HT-29 (cell line): ENCODE data around the gene SRRD. TPM values are rescaled to one million over a fixed set of nuclear protein-coding genes. Genes with fewer than 3 reads are reported as not detected.

Experiments used
- DNase-seq: peaks from one replicate; pipeline ENCODE4 v3.0.0-alpha.2; 2015; ENCODE audit warnings: low spot score
- total RNA-seq: library from RNA; depleted of rRNA; stranded (reverse); fragments of >200 nt; shearing (Covaris generic); gene quantifications from 2 replicates; pipeline ENCODE4 v1.2.3, GENCODE V29; 2014

Gene SRRD
- total RNA-seq, 1 experiment from 2014 or later: 11.4 TPM

- DNase-seq: no peak
Measured at GRCh38 chr22:26482161-26482560, 1.5 kb upstream of the SRRD start.

GRCh38 chr22:26483043-26483438 is 636 bp upstream of the SRRD start:
- DNase-seq: peak; percentile 5

GRCh38 chr22:26484360-26484706 is 656 bp downstream of the SRRD start:
- no peak for DNase-seq

- no peak for DNase-seq
Measured at GRCh38 chr22:26485013-26485412, 1.3 kb downstream of the SRRD start.

- DNase-seq: no peak
Measured at GRCh38 chr22:26485806-26486390, 2.2 kb downstream of the SRRD start.

- DNase-seq: no peak
Measured at GRCh38 chr22:26486394-26486793, 2.7 kb downstream of the SRRD start.

- no peak for DNase-seq
Measured at GRCh38 chr22:26487996-26488395, 4.3 kb downstream of the SRRD start.

GRCh38 chr22:26489447-26490036 is 5.9 kb downstream of the SRRD start:
- DNase-seq: no peak

GRCh38 chr22:26492220-26492619 is 8.5 kb downstream of the SRRD start:
- DNase-seq: no peak

- no peak for DNase-seq
Measured at GRCh38 chr22:26494506-26494905, 10.8 kb downstream of the SRRD start.

- DNase-seq: no peak
Measured at GRCh38 chr22:26496456-26496855, 12.8 kb downstream of the SRRD start.

- DNase-seq: no peak
Measured at GRCh38 chr22:26499188-26499703, 15.6 kb downstream of the SRRD start.

- no peak for DNase-seq
Measured at GRCh38 chr22:26501996-26502395, 18.3 kb downstream of the SRRD start.

- peak; percentile 18 for DNase-seq
Measured at GRCh38 chr22:26502688-26503561, 19.2 kb downstream of the SRRD start.

- no peak for DNase-seq
Measured at GRCh38 chr22:26503758-26504157, 20.1 kb downstream of the SRRD start.

- no peak for DNase-seq
Measured at GRCh38 chr22:26508148-26508547, 24.5 kb downstream of the SRRD start.

GRCh38 chr22:26512149-26512793 is 28.6 kb downstream of the SRRD start, which contains the start of gene TFIP11:
Gene TFIP11 (minus strand): TSS chr22:26512473. CDS start chr22:26510272, 2,201 bp downstream.
- DNase-seq: peak; percentile 83

GRCh38 chr22:26513838-26514237 is 30.2 kb downstream of the SRRD start:
- no peak for DNase-seq

GRCh38 chr22:26514419-26515161 is 30.9 kb downstream of the SRRD start:
- no peak for DNase-seq

- DNase-seq: no peak
Measured at GRCh38 chr22:26515931-26516330, 32.3 kb downstream of the SRRD start.

GRCh38 chr22:26516503-26516902 is 32.8 kb downstream of the SRRD start:
- DNase-seq: no peak
